HepG2 (cell line): Measurements from ENCODE around the gene GADD45B. TPM values are rescaled to one million over a fixed set of nuclear protein-coding genes. Genes with fewer than 3 reads are reported as not detected.

ENCODE experiments used
- ARID3A ChIP-seq: IDR thresholded peaks from 2 replicates; pipeline ENCODE4 v1.6.1; 2012; ENCODE audit warnings: low read depth, low read length, improper control_type of control experiment
- ARID5B ChIP-seq: IDR thresholded peaks from 2 replicates; pipeline ENCODE4 v1.4.0; 2020; ENCODE audit warnings: mild to moderate bottlenecking, missing genetic modification reagents
- GATAD1 ChIP-seq: IDR thresholded peaks from 2 replicates; pipeline ENCODE4 v1.6.1; 2016; ENCODE audit warnings: missing genetic modification reagents, missing compliant biosample characterization
- HNF1A ChIP-seq, 2 experiments: sonication (generic) in 1 of 2; formaldehyde crosslinking in 1 of 2; IDR thresholded peaks; 2 replicates each; pipeline versions ENCODE4 v1.4.0 to v1.6.1; 2016 to 2020; ENCODE audit warnings: borderline replicate concordance in 1 of 2, low read depth in 1 of 2, mild to moderate bottlenecking in 1 of 2, missing genetic modification reagents in 1 of 2
- KDM5A ChIP-seq: fragments of 200-600 bp; sonication (generic); IDR thresholded peaks from 2 replicates; pipeline ENCODE4 v1.7.0; 2018; ENCODE audit warnings: antibody characterized with exemption, mild to moderate bottlenecking, low read length, borderline replicate concordance
- MATR3 ChIP-seq: sonication (generic); formaldehyde crosslinking; IDR thresholded peaks from 2 replicates; pipeline ENCODE4 v1.4.0; 2020; ENCODE audit warnings: missing genetic modification reagents
- MAZ ChIP-seq, 2 experiments: sonication (generic) in 1 of 2; formaldehyde crosslinking in 1 of 2; IDR thresholded peaks; 2 replicates each; pipeline versions ENCODE4 v1.5.0 to v1.6.1; 2012 to 2020; ENCODE audit warnings: low read depth in 2 of 2, mild to moderate bottlenecking in 2 of 2, borderline replicate concordance in 1 of 2, improper control_type of control experiment in 1 of 2, low read length in 1 of 2, missing genetic modification reagents in 1 of 2, moderate library complexity in 1 of 2
- MZF1 ChIP-seq: sonication (generic); formaldehyde crosslinking; IDR thresholded peaks from 2 replicates; pipeline ENCODE4 v1.8.1; 2023; ENCODE audit warnings: mild to moderate bottlenecking, missing genetic modification reagents, borderline replicate concordance
- RNF2 ChIP-seq: fragments of 450-650 bp; conservative IDR thresholded peaks from 2 replicates; pipeline ENCODE4 v1.6.1; 2016; ENCODE audit warnings: low read depth
- SETDB1 ChIP-seq: sonication (generic); formaldehyde crosslinking; IDR thresholded peaks from 2 replicates; pipeline ENCODE4 v1.5.1; 2020; ENCODE audit warnings: missing genetic modification reagents, mild to moderate bottlenecking, borderline replicate concordance
- TFAP4 ChIP-seq: sonication (generic); IDR thresholded peaks from 2 replicates; pipeline ENCODE4 v1.6.1; 2016; ENCODE audit warnings: low read depth, borderline replicate concordance
- ZFY ChIP-seq: sonication (generic); formaldehyde crosslinking; IDR thresholded peaks from 2 replicates; pipeline ENCODE4 v1.4.0; 2020; ENCODE audit warnings: missing genetic modification reagents
- ZFYVE20 ChIP-seq: sonication (generic); formaldehyde crosslinking; IDR thresholded peaks from 2 replicates; pipeline ENCODE4 v1.8.0; 2023; ENCODE audit warnings: low read depth, mild to moderate bottlenecking, moderate library complexity, missing genetic modification reagents, borderline replicate concordance
- ZNF615 ChIP-seq: sonication (generic); formaldehyde crosslinking; IDR thresholded peaks from 2 replicates; pipeline ENCODE4 v1.5.0; 2020; ENCODE audit warnings: mild to moderate bottlenecking, missing genetic modification reagents, borderline replicate concordance
- ZNF619 ChIP-seq: sonication (generic); formaldehyde crosslinking; IDR thresholded peaks from 2 replicates; pipeline ENCODE4 v1.4.0; 2020; ENCODE audit warnings: mild to moderate bottlenecking, missing genetic modification reagents
- polyA plus RNA-seq, 8 experiments: library from polyadenylated mRNA; depleted of rRNA in 3 of 8; stranded (reverse) in 7 of 8; unstranded in 1 of 8; fragments of >200 nt; fragmentation: Illumina TruSeq in 4 of 8; extraction: Trizol in 4 of 8; gene quantifications; 2 replicates each; pipeline versions ENCODE4 v1.2.1 to v1.2.3, GENCODE V29; 2011 to 2016; ENCODE audit warnings: low read depth in 4 of 8, missing spikeins in 1 of 8, mixed read lengths in 1 of 8; ENCODE audit not compliant: insufficient read depth in 1 of 8
- total RNA-seq, 5 experiments: library from RNA; depleted of rRNA; stranded (reverse); fragments of >200 nt; fragmentation: Illumina TruSeq; extraction: Trizol; gene quantifications; 2 replicates each; pipeline ENCODE4 v1.2.3, GENCODE V29; 2016; ENCODE audit warnings: low read depth in 1 of 5

The GADD45B gene
- total and polyA plus RNA-seq, 2 of the 13 experiments (the other 11 are each of a cell fraction or from before 2014, with no cell fraction given), result 4.6 to 34.1 TPM

- TF ChIP-seq MAZ (IDR thresholded peaks at IDR 0.05; ENCODE audit: borderline replicate concordance, low read depth, low read length) (no peak), MAZ (CRISPR knock-in tag; IDR thresholded peaks at IDR 0.05; ENCODE audit: low read depth) (no peak), ZNF619 (CRISPR knock-in tag) (no peak), SETDB1 (CRISPR knock-in tag) (no peak), ARID3A (no peak), GATAD1 (CRISPR knock-in tag) (no peak), ZFY (CRISPR knock-in tag) (0 out of 2 replicates have a peak, but pooled peaks have one; percentile 25), KDM5A (no peak), MZF1 (CRISPR knock-in tag) (no peak), ARID5B (CRISPR knock-in tag) (no peak), ZNF615 (CRISPR knock-in tag) (no peak), TFAP4 (no peak), ZFYVE20 (CRISPR knock-in tag) (no peak), MATR3 (no peak), HNF1A (IDR thresholded peaks at IDR 0.05; ENCODE audit: low read depth) (no peak), HNF1A (CRISPR knock-in tag; IDR thresholded peaks at IDR 0.05; ENCODE audit: borderline replicate concordance) (no peak), RNF2 (no peak)
Measured at GRCh38 chr19:2488942-2489731, 13.2 kb downstream of the GADD45B start (continued).
